Measurements from ENCODE around the gene HDAC11.

HDAC11 gene

GRCh38 chr3:13507247-13507569 lies 27.1 kb downstream of the HDAC11 start:
- DNase-seq (ENCODE audit: low read depth in 1 of 2, low spot score in 1 of 2) = no peak
- no peak overlapping the region for H3K4me3 ChIP-seq (replicated peaks; ENCODE audit: insufficient read depth, low read length)
- no peak overlapping the region for H3K27ac ChIP-seq (replicated peaks)
- no peak for TF ChIP-seq SPI1 (IDR thresholded peaks at IDR 0.05; ENCODE audit: borderline replicate concordance, low read depth)
- no peak for TF ChIP-seq POLR2AphosphoS5 (IDR thresholded peaks at IDR 0.05; ENCODE audit: low read depth)
- no peak for TF ChIP-seq CTCF (IDR thresholded peaks at IDR 0.05; ENCODE audit: insufficient read depth, low read length)
- TF ChIP-seq GABPA (IDR thresholded peaks at IDR 0.05; ENCODE audit: low read depth) = no peak
- no peak for TF ChIP-seq REST (IDR thresholded peaks at IDR 0.05; ENCODE audit: insufficient replicate concordance, low read depth)
- no peaks in the 10 kb centered on the region for H3K27me3 ChIP-seq (ENCODE audit: insufficient read depth, poor library complexity, severe bottlenecking)

GRCh38 chr3:13507570-13508339 lies 27.6 kb downstream of the HDAC11 start:
- no peak for DNase-seq (ENCODE audit: low read depth in 1 of 2, low spot score in 1 of 2)
- Histone ChIP-seq H3K4me3 (replicated peaks; ENCODE audit: insufficient read depth, low read length) (no peak overlapping the region), H3K27ac (replicated peaks) (no peak overlapping the region), H3K27me3 (ENCODE audit: insufficient read depth, poor library complexity, severe bottlenecking) (no peaks in the 10 kb centered on the region)
- TF ChIP-seq GABPA (IDR thresholded peaks at IDR 0.05; ENCODE audit: low read depth) (no peak), REST (IDR thresholded peaks at IDR 0.05; ENCODE audit: insufficient replicate concordance, low read depth) (no peak), CTCF (IDR thresholded peaks at IDR 0.05; ENCODE audit: insufficient read depth, low read length) (no peak), SPI1 (IDR thresholded peaks at IDR 0.05; ENCODE audit: borderline replicate concordance, low read depth) (no peak), POLR2AphosphoS5 (IDR thresholded peaks at IDR 0.05; ENCODE audit: low read depth) (no peak)

- H3K27ac ChIP-seq (replicated peaks) = no peak overlapping the region
- H3K4me3 ChIP-seq (replicated peaks; ENCODE audit: insufficient read depth, low read length) = no peak overlapping the region
- TF ChIP-seq GABPA (IDR thresholded peaks at IDR 0.05; ENCODE audit: low read depth) (no peak), SPI1 (IDR thresholded peaks at IDR 0.05; ENCODE audit: borderline replicate concordance, low read depth) (no peak), REST (IDR thresholded peaks at IDR 0.05; ENCODE audit: insufficient replicate concordance, low read depth) (no peak), POLR2AphosphoS5 (IDR thresholded peaks at IDR 0.05; ENCODE audit: low read depth) (no peak), CTCF (IDR thresholded peaks at IDR 0.05; ENCODE audit: insufficient read depth, low read length) (no peak)
- DNase-seq (ENCODE audit: low read depth in 1 of 2, low spot score in 1 of 2) = no peak
- no peaks in the 10 kb centered on the region for H3K27me3 ChIP-seq (ENCODE audit: insufficient read depth, poor library complexity, severe bottlenecking)
Observed at GRCh38 chr3:13508496-13508895, 28.4 kb downstream of the HDAC11 start.

Measured in HL-60 (cell line).